DOHH2 (cell line): ENCODE results near the gene AASDH.
A peak's percentile ranks its signal among the peaks of the same experiment; 100 is the strongest.

Experiments used
- H3F3A ChIP-seq: fragments of 200-600 bp; sonication (generic), shearing (Covaris generic); 2 replicates; pipeline ENCODE4 v1.6.0; 2016; ENCODE audit warnings: antibody characterized with exemption, mild to moderate bottlenecking; ENCODE audit not compliant: control insufficient read depth, insufficient read depth
- H3K27ac ChIP-seq: fragments of 200-600 bp; sonication (generic); 2 replicates; pipeline ENCODE4 v1.5.1; 2014; ENCODE audit warnings: low read depth, mild to moderate bottlenecking, low read length, moderate library complexity
- H3K27me3 ChIP-seq: fragments of 200-600 bp; sonication (generic); 2 replicates; pipeline ENCODE4 v1.6.1; 2014; ENCODE audit warnings: mild to moderate bottlenecking, low read length, mixed read lengths; ENCODE audit not compliant: control insufficient read depth
- H3K36me3 ChIP-seq: fragments of 200-600 bp; sonication (generic); 2 replicates; pipeline ENCODE4 v1.6.1; 2014; ENCODE audit warnings: mild to moderate bottlenecking, low read length, moderate library complexity, mixed read lengths; ENCODE audit not compliant: control insufficient read depth
- H3K4me1 ChIP-seq: fragments of 200-600 bp; sonication (generic); 2 replicates; pipeline ENCODE4 v1.6.1; 2014; ENCODE audit warnings: mild to moderate bottlenecking, low read length, mixed read lengths; ENCODE audit not compliant: control insufficient read depth
- H3K4me2 ChIP-seq: fragments of 200-600 bp; sonication (generic); 2 replicates; pipeline ENCODE4 v1.6.0; 2014; ENCODE audit warnings: mild to moderate bottlenecking, low read length, moderate library complexity
- H3K4me3 ChIP-seq: fragments of 200-600 bp; sonication (generic); 2 replicates; pipeline ENCODE4 v1.5.1; 2014; ENCODE audit warnings: mild to moderate bottlenecking, low read length, mixed read lengths
- H3K79me2 ChIP-seq: fragments of 200-600 bp; sonication (generic); 2 replicates; pipeline ENCODE4 v1.6.1; 2014; ENCODE audit warnings: mild to moderate bottlenecking, low read length, mixed read lengths; ENCODE audit not compliant: control insufficient read depth
- H3K9me2 ChIP-seq: fragments of 200-600 bp; sonication (generic); replicated peaks from 2 replicates; pipeline ENCODE4 v1.6.1; 2014; ENCODE audit warnings: mild to moderate bottlenecking, low read length, mixed read lengths; ENCODE audit not compliant: control insufficient read depth
- H3K9me3 ChIP-seq: fragments of 200-600 bp; sonication (generic); 2 replicates; pipeline ENCODE4 v1.6.1; 2014; ENCODE audit warnings: antibody characterized with exemption, low read length, mixed read lengths; ENCODE audit not compliant: control insufficient read depth, insufficient read depth
- H4K20me1 ChIP-seq: fragments of 200-600 bp; sonication (generic); 2 replicates; pipeline ENCODE4 v1.6.0; 2014; ENCODE audit warnings: low read depth, mild to moderate bottlenecking, antibody characterized with exemption, low read length, moderate library complexity; ENCODE audit not compliant: control insufficient read depth, insufficient read depth
- EZH2phosphoT487 ChIP-seq: fragments of 200-600 bp; sonication (generic); IDR thresholded peaks from 2 replicates; pipeline ENCODE4 v1.6.1; 2017; ENCODE audit warnings: borderline replicate concordance, mild to moderate bottlenecking, antibody characterized with exemption, low read length, moderate library complexity, mixed read lengths
- TF ChIP-seq, protein P1 (sequence below): fragments of 200-600 bp; sonication (generic); IDR thresholded peaks from one replicate; pipeline ENCODE4 v1.5.1; 2014; ENCODE audit warnings: antibody characterized with exemption, mild to moderate bottlenecking, low read depth, low read length; ENCODE audit not compliant: poor library complexity, severe bottlenecking

The AASDH gene

DNA sequence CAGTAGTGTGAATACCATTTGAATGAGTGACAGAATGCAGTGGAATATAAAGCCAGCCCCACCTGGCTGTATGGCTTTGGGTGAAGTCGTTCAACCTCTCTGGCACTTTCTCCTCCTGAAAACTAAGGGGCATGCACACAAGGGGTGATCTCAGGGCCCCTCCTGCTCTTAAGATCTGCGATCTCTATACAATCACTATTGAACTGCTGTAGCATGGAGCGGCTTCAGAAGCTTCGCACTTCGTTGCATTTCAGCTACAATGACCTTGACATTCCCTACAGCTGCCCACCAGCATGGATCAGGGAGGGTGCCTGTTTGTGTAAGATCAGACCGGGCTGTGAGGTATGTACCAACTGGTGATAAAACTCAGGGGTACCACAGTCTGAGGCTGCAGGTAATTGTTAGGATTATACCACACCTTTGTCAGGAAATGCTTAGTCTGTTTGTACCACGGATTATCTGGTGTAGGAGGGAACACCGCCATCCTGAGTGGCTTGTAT is 85.2 kb downstream of the AASDH start:
- Histone ChIP-seq H3K9me2 (no peaks in the 10 kb centered on the region), H3K4me2 (no peak overlapping the region), H3K27ac (no peak overlapping the region), H3K36me3 (no peaks in the 10 kb centered on the region), H3K4me3 (no peak overlapping the region), H3F3A (no peaks in the 10 kb centered on the region), H3K79me2 (no peaks in the 10 kb centered on the region), H3K4me1 (0 out of 2 replicates have a peak, but pooled peaks cover 3% of the 10 kb centered on the region), H3K9me3 (no peaks in the 10 kb centered on the region), H3K27me3 (no peaks in the 10 kb centered on the region), H4K20me1 (no peaks in the 10 kb centered on the region)
- TF ChIP-seq, protein P1, sequence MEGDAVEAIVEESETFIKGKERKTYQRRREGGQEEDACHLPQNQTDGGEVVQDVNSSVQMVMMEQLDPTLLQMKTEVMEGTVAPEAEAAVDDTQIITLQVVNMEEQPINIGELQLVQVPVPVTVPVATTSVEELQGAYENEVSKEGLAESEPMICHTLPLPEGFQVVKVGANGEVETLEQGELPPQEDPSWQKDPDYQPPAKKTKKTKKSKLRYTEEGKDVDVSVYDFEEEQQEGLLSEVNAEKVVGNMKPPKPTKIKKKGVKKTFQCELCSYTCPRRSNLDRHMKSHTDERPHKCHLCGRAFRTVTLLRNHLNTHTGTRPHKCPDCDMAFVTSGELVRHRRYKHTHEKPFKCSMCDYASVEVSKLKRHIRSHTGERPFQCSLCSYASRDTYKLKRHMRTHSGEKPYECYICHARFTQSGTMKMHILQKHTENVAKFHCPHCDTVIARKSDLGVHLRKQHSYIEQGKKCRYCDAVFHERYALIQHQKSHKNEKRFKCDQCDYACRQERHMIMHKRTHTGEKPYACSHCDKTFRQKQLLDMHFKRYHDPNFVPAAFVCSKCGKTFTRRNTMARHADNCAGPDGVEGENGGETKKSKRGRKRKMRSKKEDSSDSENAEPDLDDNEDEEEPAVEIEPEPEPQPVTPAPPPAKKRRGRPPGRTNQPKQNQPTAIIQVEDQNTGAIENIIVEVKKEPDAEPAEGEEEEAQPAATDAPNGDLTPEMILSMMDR, result no peak
- no peak for TF ChIP-seq EZH2phosphoT487

DNA sequence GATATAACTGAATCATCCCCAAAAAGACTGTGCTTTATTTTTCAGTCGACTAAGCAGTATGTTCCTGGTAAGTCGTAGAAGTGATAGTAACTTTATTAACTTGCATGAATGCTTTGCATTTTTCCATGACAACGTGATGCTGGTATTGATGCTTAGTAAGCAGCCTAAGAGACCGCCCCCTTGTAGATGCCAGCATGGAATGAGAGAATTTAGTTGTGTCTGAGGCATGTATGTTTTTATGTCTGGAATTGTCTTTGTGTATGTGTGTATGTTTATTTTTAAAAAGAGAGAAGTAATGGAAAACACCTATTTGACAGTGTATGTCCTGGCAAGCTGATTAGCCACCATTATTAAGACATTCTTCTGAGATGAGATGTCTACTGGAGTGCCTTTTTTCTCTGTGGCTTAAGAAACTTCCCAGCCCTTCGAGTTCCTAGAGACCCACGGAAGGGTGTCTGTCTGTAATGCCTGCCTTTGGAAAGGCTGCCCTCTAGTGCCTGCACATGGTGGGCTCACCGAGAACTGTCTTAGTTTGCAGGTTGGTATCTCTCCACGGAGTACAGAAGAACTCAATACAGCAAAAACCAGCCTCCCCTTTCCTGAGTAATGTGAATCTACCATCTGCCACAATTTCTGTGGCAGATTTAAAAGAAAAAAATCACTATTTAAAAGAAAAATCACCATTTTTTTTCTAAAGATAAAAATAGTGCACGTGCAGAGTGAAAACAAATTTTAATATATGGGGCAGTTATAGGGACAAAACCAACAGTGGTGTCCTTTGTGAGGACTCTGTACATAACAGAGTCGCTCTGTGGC is 85.9 kb downstream of the AASDH start:
- no peak overlapping the region for H3K4me3 ChIP-seq
- no peaks in the 10 kb centered on the region for H3K79me2 ChIP-seq
- H3K27me3 ChIP-seq, result no peaks in the 10 kb centered on the region
- H3K4me1 ChIP-seq, result 0 out of 2 replicates have a peak, but pooled peaks cover 3% of the 10 kb centered on the region
- H4K20me1 ChIP-seq, result no peaks in the 10 kb centered on the region
- no peaks in the 10 kb centered on the region for H3K9me2 ChIP-seq
- no peaks in the 10 kb centered on the region for H3F3A ChIP-seq
- H3K27ac ChIP-seq, result no peak overlapping the region
- no peak overlapping the region for H3K4me2 ChIP-seq
- no peaks in the 10 kb centered on the region for H3K9me3 ChIP-seq
- no peak for TF ChIP-seq EZH2phosphoT487
- TF ChIP-seq, protein P1, result peak; percentile 92
- H3K36me3 ChIP-seq, result no peaks in the 10 kb centered on the region

DNA sequence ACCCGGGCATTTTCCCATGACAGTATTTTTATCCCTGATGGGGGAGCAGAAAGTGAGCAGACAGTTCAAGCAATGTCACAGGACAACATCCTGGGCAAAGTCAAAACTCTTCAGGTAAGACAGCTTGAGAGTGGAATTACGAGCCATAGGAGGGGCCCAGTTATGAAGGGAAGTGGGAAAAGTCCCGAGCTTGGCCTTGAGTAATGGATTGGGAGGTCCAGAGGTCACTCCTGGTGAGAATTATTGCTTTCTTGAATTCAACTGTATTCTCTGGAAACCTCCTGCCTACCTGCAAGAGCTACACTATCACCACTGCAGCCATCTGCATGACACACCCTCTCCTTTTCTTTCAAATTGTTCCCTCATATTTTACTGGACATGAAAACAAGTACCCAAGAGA is 89.1 kb downstream of the AASDH start:
- Histone ChIP-seq H3K36me3 (no peaks in the 10 kb centered on the region), H4K20me1 (no peaks in the 10 kb centered on the region), H3K79me2 (no peaks in the 10 kb centered on the region), H3K4me2 (no peak overlapping the region), H3K4me1 (0 out of 2 replicates have a peak, but pooled peaks cover 3% of the 10 kb centered on the region), H3K9me3 (no peaks in the 10 kb centered on the region), H3K9me2 (no peaks in the 10 kb centered on the region), H3K27ac (no peak overlapping the region), H3K27me3 (no peaks in the 10 kb centered on the region), H3K4me3 (no peak overlapping the region), H3F3A (no peaks in the 10 kb centered on the region)
- TF ChIP-seq, protein P1, result no peak
- TF ChIP-seq EZH2phosphoT487, result no peak
